HUDEP-2 (cell line): ENCODE measurements around the gene ETHE1.
"Not testable (repeated sequence)": the region's sequence is repeated elsewhere in the genome, so short reads cannot be mapped to it uniquely, and the experiment has no call there.

Experiments
- DNase-seq, 76 experiments: peaks; one replicate each; lab custom pipeline; 2025; ENCODE audit not compliant: unreplicated experiment in 76 of 76; lab: John Stamatoyannopoulos, UW

ETHE1 gene

GRCh38 chr19:43525836-43526771 is 897 bp downstream of the ETHE1 start:
- peak in 3 of 76 experiments; percentile 16 to 29 (median 24) for DNase-seq

GRCh38 chr19:43524922-43525835 is 1.8 kb downstream of the ETHE1 start:
- DNase-seq: peak in 17 of 76 experiments; percentile 9 to 36 (median 16)

GRCh38 chr19:43523696-43524095 is 3.3 kb downstream of the ETHE1 start:
- DNase-seq: not testable (repeated sequence)

GRCh38 chr19:43522929-43523328 is 4.1 kb downstream of the ETHE1 start:
- no peak for DNase-seq

GRCh38 chr19:43519436-43520088 is 7.4 kb downstream of the ETHE1 start:
- peak in 69 of 76 experiments; percentile 30 to 84 (median 67) for DNase-seq

GRCh38 chr19:43518051-43518450 is 8.9 kb downstream of the ETHE1 start:
- DNase-seq: no peak

- not testable (repeated sequence) for DNase-seq
Measured at GRCh38 chr19:43512399-43512798, 14.6 kb downstream of the ETHE1 start.

GRCh38 chr19:43511324-43511723 is 15.7 kb downstream of the ETHE1 start:
- no peak for DNase-seq

- DNase-seq: no peak
Measured at GRCh38 chr19:43510713-43511112, 16.3 kb downstream of the ETHE1 start.

GRCh38 chr19:43507880-43508279 is 19.1 kb downstream of the ETHE1 start:
- DNase-seq: no peak

GRCh38 chr19:43506629-43507028 is 20.4 kb downstream of the ETHE1 start:
- DNase-seq: no peak

- peak in 61 of 76 experiments; percentile 12 to 84 (median 53) for DNase-seq
Measured at GRCh38 chr19:43505941-43506340, 21.1 kb downstream of the ETHE1 start.

- DNase-seq: no peak
Measured at GRCh38 chr19:43505186-43505456, 21.9 kb downstream of the ETHE1 start.

GRCh38 chr19:43504426-43505185 is 22.4 kb downstream of the ETHE1 start, which contains the start of gene PHLDB3:
Gene PHLDB3 (minus strand): TSS chr19:43504746. CDS start chr19:43504118, 628 bp downstream.
- peak in 16 of 76 experiments; percentile 24 to 71 (median 40) for DNase-seq

- DNase-seq: peak in 75 of 76 experiments; percentile 66 to 99 (median 96)
Measured at GRCh38 chr19:43503501-43504425, 23.2 kb downstream of the ETHE1 start.

GRCh38 chr19:43502419-43502976 is 24.5 kb downstream of the ETHE1 start:
- no peak for DNase-seq

- no peak for DNase-seq
Measured at GRCh38 chr19:43501661-43502418, 25.2 kb downstream of the ETHE1 start.

GRCh38 chr19:43499042-43499441 is 28.0 kb downstream of the ETHE1 start:
- DNase-seq: no peak
